Gastroesophageal sphincter (tissue), 4 donors: Measurements from ENCODE around the gene B9D2. TPM values are rescaled to one million over a fixed set of nuclear protein-coding genes. Genes with fewer than 3 reads are reported as not detected.

ENCODE experiments used
- ATAC-seq: fragments of 150-250 bp; one replicate; pipeline ENCODE4 v1.9.1; 2016; ENCODE audit warnings: mild to moderate bottlenecking, moderate library complexity
- H3K27ac ChIP-seq, 4 donors: fragments of 200-600 bp; sonication (generic) in 3 of 4; 1 replicate in 3 of 4; 2 replicates in 1 of 4; pipeline ENCODE4 v1.5.1; 2016 to 2019
- H3K27me3 ChIP-seq: fragments of 200-600 bp; sonication (generic); one replicate; pipeline ENCODE4 v1.5.1; 2019
- H3K36me3 ChIP-seq, 2 donors: fragments of 200-600 bp; sonication (generic); one replicate each; pipeline ENCODE4 v1.5.1; 2019; ENCODE audit warnings: control low read depth in 1 of 2
- H3K4me1 ChIP-seq, 3 donors: fragments of 200-600 bp; sonication (generic); 1 replicate in 2 of 3; 2 replicates in 1 of 3; pipeline ENCODE4 v1.5.1; 2016 to 2019; ENCODE audit warnings: control low read depth in 2 of 3
- H3K4me3 ChIP-seq, 2 donors: fragments of 200-600 bp; sonication (generic); one replicate each; pipeline ENCODE4 v1.5.1; 2019; ENCODE audit warnings: mild to moderate bottlenecking in 1 of 2, moderate library complexity in 1 of 2
- H3K9me3 ChIP-seq, 3 donors: fragments of 200-600 bp; sonication (generic); one replicate each; pipeline ENCODE4 v1.5.1; 2017 to 2019; ENCODE audit warnings: control low read depth in 2 of 3
- CTCF ChIP-seq, 4 experiments: fragments of 200-600 bp in 2 of 4; fragments of 450-650 bp in 2 of 4; sonication (generic) in 1 of 4; IDR thresholded peaks; one replicate each; pipeline ENCODE4 v1.5.1; 2017 to 2019; ENCODE audit warnings: antibody characterized with exemption in 4 of 4, mild to moderate bottlenecking in 2 of 4, moderate library complexity in 2 of 4
- EP300 ChIP-seq: sonication (generic); formaldehyde crosslinking; IDR thresholded peaks from one replicate; pipeline ENCODE4 v1.6.1; 2017; ENCODE audit warnings: antibody characterized with exemption, mild to moderate bottlenecking
- POLR2A ChIP-seq, 2 donors: fragments of 450-650 bp; IDR thresholded peaks; one replicate each; pipeline ENCODE4 v1.6.1; 2017; ENCODE audit warnings: antibody characterized with exemption in 2 of 2, mild to moderate bottlenecking in 2 of 2, moderate library complexity in 1 of 2
- POLR2AphosphoS5 ChIP-seq: sonication (generic); formaldehyde crosslinking; IDR thresholded peaks from one replicate; pipeline ENCODE4 v1.6.1; 2017; ENCODE audit warnings: antibody characterized with exemption
- WGBS, 2 donors: methylation state at CpG; one replicate each; pipeline ENCODE4 v1.1.5; 2018; ENCODE audit warnings: low coverage in 1 of 2; 5-methylcytosine and 5-hydroxymethylcytosine counted together
- total RNA-seq, 4 donors: library from RNA; depleted of rRNA; stranded (reverse); fragments of >200 nt; gene quantifications; one replicate each; pipeline ENCODE4 v1.1.0, GENCODE V29; 2016

The B9D2 gene
- total RNA-seq, 4 donors from 2014 or later = 5.2 to 10.1 (median 6.7) TPM

- Histone ChIP-seq H3K27ac (peak overlapping the region in 2 of 4 donors; percentile 7 to 19), H3K27me3 (no peaks in the 10 kb centered on the region), H3K9me3 (no peaks in the 10 kb centered on the region), H3K4me3 (no peak overlapping the region), H3K36me3 (peaks cover 0 to 16% of the 10 kb centered on the region in 2 donors), H3K4me1 (peaks cover 0 to 33% (median 12%) of the 10 kb centered on the region in 3 donors)
- TF ChIP-seq CTCF (IDR thresholded peaks at IDR 0.05) (no peak), EP300 (no peak), POLR2A (IDR thresholded peaks at IDR 0.05) (no peak), POLR2AphosphoS5 (no peak)
- no peak for ATAC-seq
- 100% methylated on average over 1 of the region's 9 CpGs for WGBS, 2 donors
Measured at GRCh38 chr19:41377977-41378709, 14.2 kb upstream of the B9D2 start.

- WGBS, 2 donors = 49 to 65% methylated on average over 8 of the region's 8 CpGs
- peak overlapping the region; percentile 7 to 83 (median 76) for H3K27ac ChIP-seq
- peaks cover 0 to 6% of the 10 kb centered on the region in 2 donors for H3K36me3 ChIP-seq
- H3K4me3 ChIP-seq = peak overlapping the region; percentile 33 to 65
- no peaks in the 10 kb centered on the region for H3K27me3 ChIP-seq
- peaks cover 0 to 33% (median 12%) of the 10 kb centered on the region in 3 donors for H3K4me1 ChIP-seq
- no peaks in the 10 kb centered on the region for H3K9me3 ChIP-seq
- TF ChIP-seq POLR2AphosphoS5 = no peak
- no peak for TF ChIP-seq POLR2A (IDR thresholded peaks at IDR 0.05)
- no peak for TF ChIP-seq CTCF (IDR thresholded peaks at IDR 0.05)
- TF ChIP-seq EP300 = no peak
- ATAC-seq = no peak
Measured at GRCh38 chr19:41376998-41377365, 13.0 kb upstream of the B9D2 start.

- ATAC-seq = peak; percentile 64
- TF ChIP-seq POLR2AphosphoS5 (no peak), CTCF (IDR thresholded peaks at IDR 0.05) (no peak), EP300 (no peak), POLR2A (IDR thresholded peaks at IDR 0.05) (no peak)
- Histone ChIP-seq H3K4me1 (peaks cover 0 to 33% (median 12%) of the 10 kb centered on the region in 3 donors), H3K4me3 (peak within 1 kb of the TSS; percentile 33 to 65), H3K27ac (peak within 1 kb of the TSS; percentile 7 to 83 (median 76)), H3K9me3 (no peaks in the 10 kb centered on the region), H3K36me3 (peaks cover 0 to 5% of the 10 kb centered on the region in 2 donors), H3K27me3 (no peaks in the 10 kb centered on the region)
- 0 to 5% methylated on average over 6 to 9 of the region's 47 CpGs for WGBS, 2 donors
Measured at GRCh38 chr19:41376241-41376997, 12.5 kb upstream of the B9D2 start, which contains the start of gene TMEM91. TMEM91 (plus strand) TSS chr19:41376533; CDS start chr19:41378310, 1,777 bp downstream.

- Histone ChIP-seq H3K36me3 (no peaks in the 10 kb centered on the region), H3K4me1 (peaks cover 0 to 33% (median 12%) of the 10 kb centered on the region in 3 donors), H3K27ac (peak overlapping the region in 3 of 4 donors; percentile 3 to 37 (median 26)), H3K9me3 (no peaks in the 10 kb centered on the region), H3K27me3 (no peaks in the 10 kb centered on the region), H3K4me3 (no peak overlapping the region)
- WGBS, 2 donors = 14 to 19% methylated on average over 2 to 8 of the region's 12 CpGs
- TF ChIP-seq POLR2AphosphoS5 (peak; percentile 96), POLR2A (IDR thresholded peaks at IDR 0.05) (no peak), CTCF (IDR thresholded peaks at IDR 0.05) (no peak)
- peak; percentile 74 for ATAC-seq
Measured at GRCh38 chr19:41373993-41374392, 10.0 kb upstream of the B9D2 start.
